HG03025 (cell line): ENCODE results near the gene MKNK1.
"Not testable (repeated sequence)": the region's sequence is repeated elsewhere in the genome, so short reads cannot be mapped to it uniquely, and the experiment has no call there.

Source experiments
- ATAC-seq: cut with Tn5 transposase; IDR thresholded peaks from one replicate; pipeline ENCODE4 v1.9.1; 2021; ENCODE audit warnings: mild to moderate bottlenecking, moderate library complexity; ENCODE audit not compliant: unreplicated experiment, low FRiP score

Gene MKNK1

DNA sequence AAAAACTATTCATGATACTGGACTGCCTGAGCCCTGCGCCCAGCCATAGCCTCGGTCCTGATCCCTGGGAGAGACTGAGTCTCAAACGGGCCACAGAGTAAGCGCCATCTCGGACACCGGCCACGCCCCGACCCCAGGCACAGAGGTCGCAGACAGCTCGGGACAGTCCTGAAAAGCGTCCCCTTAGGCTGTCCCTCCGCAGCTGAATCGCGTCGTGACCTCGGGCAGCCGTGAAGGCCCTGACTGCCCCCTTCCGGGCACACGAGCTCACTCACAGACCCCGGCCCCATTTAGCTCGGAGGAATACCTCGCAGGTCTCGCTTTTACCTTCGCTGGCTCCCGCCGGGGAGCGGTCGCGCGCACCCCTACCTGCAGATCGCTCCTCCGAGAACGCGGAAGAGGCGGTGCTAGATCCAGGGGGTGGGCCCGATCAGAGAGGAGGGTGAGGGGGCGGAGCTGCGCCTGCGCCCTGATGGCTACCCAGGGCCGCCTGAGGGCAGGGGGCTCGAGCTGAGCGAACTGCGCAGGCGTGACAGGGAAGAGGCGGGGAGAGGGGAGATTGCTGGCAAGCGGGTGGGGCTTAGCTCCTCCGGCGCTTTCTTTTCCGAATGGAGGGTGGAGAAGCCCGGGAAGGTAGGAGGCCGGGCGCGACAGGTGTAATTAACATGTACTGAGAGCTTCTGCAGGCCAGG is at the start of gene MKNK1:
TSS of gene MKNK1 (minus strand) at position 411 of the 692 bp plus-strand sequence. CDS start 20,941 bp downstream, outside the sequence.
- ATAC-seq = peak; percentile 84

DNA sequence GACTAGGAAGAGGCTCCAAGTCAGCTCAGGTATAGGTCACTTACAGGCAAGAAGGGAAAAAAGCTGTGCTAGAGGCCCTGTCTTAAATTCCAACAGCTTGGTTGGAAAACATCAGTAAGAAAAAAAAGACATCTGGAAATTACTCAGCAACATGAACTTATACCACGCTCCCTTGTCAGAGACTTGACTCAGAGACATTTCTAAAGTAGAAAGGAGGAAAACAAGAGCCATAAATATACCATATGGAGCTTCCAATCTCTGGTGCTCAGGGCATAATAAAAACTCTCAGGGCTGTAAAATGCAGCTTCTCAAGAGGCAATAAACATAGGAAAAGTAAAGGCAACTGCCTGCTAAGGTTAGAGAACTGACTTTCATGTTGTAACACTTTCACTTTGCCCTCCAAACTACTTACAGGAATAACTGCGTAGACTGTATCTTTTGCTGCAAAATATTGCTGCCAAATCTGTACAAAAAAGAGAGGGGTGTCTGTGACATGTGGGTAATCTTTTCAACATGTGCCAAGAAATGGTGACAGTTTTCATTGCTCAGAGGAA is 49.4 kb upstream of the MKNK1 start:
- no peak for ATAC-seq

DNA sequence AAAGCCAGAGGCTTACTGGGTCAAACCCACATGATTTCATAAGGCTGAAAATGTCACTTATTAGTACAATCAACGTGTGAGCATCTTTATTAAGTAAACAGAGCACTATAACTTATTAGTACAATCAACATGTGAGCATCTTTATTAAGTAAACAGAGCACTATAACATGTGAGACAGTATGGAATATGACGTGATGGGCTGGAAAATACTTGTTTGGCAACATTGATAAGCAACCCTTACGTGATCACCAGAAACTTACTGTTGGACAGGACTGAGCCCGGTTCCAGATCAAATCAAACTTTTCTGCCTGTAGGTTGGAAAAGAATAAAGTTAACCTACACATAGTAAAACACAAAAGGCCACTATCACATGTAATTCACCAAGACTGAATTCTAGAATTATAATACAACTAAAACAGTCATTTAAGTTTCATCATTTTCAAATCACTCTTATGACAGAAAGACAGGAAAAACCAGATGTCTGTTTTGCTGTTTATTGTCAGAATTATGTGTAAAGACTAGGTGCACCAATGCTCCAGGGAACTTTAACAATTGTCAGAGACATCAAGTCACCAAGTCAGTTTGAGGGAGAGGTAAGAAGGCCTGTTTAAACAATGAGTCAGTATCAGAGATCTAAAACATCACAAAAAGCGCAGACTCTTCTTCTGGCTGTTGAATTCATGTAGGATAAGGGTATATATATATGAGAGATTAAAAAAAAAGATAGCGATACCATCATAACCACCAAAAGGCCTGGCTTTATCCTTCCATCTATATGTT is 48.4 kb upstream of the MKNK1 start:
- ATAC-seq = no peak

DNA sequence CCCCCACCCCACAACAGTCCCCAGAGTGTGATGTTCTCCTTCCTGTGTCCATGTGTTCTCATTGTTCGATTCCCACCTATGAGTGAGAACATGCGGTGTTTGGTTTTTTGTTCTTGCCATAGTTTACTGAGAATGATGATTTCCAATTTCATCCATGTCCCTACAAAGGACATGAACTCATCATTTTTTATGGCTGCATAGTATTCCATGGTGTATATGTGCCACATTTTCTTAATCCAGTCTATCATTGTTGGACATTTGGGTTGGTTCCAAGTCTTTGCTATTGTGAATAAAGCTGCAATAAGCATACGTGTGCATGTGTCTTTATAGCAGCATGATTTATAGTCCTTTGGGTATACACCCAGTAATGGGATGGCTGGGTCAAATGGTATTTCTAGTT is 47.1 kb upstream of the MKNK1 start:
- ATAC-seq = not testable (repeated sequence)

DNA sequence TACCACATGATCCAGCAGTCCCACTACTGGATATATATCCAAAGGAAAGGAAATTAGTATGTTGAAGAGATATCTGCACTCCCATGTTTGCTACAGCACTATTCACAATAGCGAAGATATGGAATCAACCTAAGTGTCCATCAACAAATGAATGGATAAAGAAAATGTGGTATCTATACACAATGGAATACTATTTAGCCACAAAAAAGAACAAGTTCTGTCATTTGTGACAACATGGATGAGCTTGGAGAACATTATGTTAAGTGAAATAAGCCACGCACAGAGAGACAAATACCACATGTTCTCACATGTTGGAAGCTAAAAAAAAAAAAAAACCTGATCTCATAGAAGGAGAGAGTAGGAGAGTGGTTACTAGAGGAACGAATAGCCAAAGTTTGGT is 46.4 kb upstream of the MKNK1 start:
- no peak for ATAC-seq

DNA sequence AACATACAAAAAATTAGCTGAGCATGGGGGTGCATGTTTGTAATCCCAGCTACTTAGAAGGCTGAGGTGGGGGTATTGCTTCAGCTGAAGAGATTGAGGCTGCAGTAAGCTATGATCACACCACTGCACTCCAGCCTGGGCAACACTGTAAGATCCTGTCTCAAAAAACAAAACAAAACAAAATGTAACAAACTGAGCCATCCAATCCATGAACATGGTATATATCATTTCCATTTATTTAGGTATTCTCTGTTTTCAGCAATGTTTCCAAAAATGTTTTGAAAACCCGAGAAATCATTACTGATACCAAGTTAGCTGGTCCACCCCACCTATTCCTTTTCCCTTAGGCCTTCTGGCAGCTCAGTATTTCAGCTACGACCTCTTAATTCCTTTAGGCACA is 45.7 kb upstream of the MKNK1 start:
- ATAC-seq = no peak

DNA sequence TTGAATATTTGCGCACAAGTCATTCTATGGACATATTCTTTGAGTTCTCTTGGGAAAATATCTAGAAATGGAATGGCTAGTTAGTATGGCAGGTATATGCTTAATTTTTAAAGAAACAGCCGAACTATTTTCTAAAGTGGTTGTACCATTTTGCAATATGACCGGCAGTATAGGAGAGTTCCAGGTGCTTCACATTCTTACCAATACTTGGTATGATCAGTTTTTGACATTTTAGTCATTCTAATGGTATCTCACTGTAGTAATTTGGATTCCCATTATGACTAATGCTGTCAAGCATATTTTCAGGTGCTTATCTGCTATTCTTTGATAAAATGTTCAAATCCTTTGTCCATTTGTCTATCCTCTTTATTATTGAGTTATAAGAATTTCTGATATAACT is 43.5 kb upstream of the MKNK1 start:
- ATAC-seq = no peak

DNA sequence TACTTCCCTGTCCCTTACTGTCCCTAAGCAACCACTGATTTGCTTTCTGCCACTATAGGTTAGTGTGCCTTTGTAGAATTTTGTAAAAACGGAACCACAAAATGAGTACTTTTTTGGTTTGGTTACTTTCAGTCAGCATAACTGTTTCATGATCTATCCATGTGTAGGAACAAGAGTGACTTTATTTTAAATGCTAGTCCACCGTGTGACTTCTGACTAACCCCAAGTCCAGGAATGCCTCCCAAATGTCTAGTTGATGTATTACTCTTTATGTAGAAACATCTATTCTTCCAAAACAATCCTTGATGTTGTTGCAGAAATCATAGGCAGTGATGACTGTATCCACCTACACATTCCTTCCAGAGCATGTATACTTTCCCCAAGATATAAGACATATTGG is 42.8 kb upstream of the MKNK1 start:
- ATAC-seq = no peak

DNA sequence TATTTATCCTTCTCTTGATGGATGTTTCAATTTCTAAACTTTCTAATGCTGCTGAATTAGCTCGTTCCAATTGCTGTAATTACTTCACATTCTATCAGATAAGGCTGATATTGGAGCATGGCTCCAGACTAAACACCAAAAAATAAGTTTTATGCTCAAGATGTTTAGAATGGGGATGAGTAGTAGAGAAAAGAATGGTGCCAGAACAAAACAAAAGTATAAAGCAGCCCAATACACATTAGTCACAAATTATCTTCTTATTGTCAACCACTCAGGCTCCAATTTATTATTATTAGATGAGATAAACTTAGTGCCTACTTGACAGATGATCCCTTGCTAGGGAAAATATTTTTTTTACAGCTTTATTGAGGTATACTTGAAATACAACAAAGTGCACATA is 42.3 kb upstream of the MKNK1 start:
- ATAC-seq = no peak

DNA sequence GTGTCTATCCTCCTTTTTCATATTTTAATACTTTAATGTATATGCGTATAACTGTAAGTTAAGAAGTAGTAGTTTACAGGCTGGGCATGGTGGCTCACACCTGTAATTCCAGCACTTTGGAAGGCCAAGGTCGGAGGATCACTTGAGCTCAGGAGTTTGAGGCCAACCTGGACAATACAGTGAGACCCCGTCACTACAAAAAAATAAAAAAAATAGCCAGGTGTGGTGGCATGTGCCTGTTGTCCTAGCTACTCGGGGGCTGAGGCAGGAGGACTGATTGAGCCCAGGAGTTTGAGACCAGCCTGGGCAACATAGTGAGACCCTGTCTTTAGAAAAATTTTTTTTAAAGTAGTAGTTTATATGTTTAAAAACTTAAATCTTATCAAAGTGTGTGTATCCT is 41.7 kb upstream of the MKNK1 start:
- no peak for ATAC-seq

DNA sequence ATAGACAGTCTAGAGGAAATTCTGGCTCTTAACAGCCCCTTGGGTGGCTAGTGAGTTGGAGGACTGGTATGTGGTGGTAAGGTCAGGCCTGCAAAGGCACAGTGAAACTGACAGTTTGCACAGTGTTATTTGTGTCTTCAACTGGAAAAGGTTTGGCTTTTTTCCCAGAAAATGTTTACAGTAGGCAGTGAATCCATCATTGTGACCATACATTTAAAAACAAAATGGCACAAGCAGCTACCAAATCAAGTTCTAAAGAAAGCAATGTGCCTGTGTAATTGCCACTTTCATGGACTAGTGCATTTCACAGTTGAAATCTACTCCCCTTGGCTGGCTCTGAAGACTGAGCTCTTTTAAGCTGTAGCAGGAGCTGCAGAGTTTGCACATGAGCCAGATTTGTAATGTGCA is 39.3 kb upstream of the MKNK1 start:
- no peak for ATAC-seq

DNA sequence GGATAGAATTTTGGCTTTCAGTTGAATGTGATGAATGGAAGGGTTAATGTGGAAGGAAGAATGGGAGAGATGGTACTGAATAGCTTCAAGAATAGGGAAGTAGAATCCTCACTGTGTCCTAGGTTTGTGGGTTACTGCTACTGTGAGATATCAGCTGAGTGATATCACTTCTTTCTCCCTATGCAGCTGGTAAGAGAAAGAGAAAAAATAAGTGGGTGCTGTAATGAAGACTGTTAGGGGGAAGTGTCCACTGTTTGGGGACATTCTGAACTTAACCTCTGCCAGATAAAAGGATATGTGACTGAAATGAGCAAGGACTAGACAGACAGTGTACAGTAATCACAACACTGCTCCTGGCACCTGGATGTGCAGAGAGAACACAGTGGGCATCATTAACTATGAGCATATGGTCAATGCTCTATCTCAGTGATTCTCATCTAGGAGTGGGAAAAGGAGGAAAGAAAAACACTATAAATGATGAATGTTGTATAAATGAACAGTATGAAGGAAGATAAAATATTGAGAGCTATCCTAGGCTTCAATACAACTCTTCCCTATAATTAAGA is 38.1 kb upstream of the MKNK1 start:
- ATAC-seq = no peak

DNA sequence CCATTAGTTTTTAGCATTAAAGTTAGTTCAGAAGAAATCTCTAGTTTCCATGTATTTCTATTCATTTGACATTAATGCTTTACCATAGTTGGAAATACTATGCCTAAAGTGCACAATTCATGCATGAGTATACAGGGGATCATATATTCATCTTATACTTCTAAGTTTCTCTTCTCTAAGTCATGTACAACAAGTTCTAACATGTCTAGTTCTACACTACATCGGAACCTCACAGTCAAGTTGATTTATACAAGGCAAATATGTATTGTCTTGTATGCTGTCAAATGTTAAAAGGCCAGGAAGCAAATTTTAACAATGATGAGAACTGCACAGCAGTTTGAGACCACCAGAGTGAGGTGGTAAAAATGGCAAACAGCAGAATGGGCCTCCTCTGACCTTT is 35.5 kb upstream of the MKNK1 start:
- ATAC-seq = no peak

DNA sequence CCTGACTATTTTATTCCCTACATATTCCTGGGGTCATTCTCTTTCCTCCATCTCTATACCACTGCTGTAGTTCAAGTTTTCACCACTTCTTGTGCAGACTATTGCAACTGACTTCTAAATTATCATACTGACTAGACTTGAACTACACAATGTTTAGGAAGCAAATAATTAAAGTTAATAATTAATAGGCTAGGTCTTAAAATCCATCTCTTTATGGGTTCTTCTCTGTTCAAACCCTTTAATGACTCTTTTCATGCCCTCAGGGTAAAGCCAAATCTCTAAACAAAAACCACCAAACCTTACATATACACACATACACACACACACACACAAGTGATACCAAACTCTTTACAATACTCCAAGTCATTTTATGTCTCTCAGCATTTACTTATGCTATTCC is 34.9 kb upstream of the MKNK1 start:
- no peak for ATAC-seq

DNA sequence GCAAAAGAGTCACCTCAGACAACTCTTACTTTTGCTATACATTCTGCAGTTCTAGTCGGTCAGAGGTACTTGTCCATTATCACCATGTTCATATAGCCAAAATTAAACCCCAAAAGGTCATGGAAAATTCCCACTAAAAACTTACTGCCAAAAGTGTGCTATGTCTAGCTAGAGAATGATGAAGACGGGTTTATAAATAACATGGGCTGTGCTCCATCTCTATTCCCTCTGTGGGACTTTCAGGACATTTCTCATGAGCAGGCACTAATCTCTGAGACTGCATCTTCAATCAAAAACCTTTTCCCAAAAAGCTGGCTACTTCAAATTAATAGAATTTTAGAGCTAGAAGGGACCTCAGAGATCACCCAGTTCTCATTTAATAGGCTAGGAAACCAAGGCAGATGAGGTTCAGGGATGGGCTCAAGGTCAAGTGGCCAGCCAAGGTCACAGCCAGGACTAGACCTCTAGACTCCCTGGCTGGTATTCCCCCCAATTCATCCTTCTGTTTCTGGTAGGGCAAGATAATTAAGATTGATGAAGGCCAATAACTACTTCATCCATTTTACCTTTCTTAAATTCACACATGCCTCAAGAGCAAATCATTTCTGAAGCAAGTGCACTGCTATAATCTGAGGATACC is 33.5 kb upstream of the MKNK1 start:
- ATAC-seq = no peak

DNA sequence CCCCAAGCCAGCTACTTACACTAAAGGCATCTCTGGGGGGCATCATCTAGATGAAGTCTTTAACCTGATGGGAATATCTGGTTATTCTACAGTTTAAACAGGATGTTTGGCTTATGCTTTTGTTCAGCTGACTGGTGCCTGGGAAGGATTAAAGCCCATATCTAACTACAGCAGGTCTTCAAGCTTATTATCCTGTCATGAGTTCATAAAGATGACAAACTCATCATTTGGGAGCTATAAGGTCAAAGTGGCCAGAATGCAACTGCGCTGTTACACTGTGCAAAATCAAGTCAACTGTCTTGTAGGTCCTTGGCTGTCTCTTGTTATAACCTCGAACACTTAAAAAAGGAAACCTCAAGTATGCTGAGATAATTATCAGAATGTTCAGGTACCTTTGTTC is 31.1 kb upstream of the MKNK1 start:
- no peak for ATAC-seq

DNA sequence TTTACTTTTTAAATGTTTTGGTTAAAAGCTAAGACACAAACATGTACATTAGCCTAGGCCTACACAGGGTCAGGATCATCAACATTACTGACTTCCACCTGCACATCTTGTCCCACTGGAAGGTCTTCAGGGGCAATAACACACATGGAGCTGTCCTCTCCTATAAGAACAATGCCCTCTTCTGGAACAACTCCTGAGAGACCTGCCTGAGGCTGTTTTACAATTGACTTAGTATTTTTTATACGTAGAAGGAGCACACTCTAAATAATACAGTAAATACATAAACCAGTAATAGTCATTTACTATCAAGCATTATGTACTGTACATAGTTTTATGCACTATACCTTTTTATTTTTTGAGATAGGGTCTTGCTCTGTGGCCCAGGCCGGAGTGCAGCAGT is 26.7 kb upstream of the MKNK1 start:
- no peak for ATAC-seq

DNA sequence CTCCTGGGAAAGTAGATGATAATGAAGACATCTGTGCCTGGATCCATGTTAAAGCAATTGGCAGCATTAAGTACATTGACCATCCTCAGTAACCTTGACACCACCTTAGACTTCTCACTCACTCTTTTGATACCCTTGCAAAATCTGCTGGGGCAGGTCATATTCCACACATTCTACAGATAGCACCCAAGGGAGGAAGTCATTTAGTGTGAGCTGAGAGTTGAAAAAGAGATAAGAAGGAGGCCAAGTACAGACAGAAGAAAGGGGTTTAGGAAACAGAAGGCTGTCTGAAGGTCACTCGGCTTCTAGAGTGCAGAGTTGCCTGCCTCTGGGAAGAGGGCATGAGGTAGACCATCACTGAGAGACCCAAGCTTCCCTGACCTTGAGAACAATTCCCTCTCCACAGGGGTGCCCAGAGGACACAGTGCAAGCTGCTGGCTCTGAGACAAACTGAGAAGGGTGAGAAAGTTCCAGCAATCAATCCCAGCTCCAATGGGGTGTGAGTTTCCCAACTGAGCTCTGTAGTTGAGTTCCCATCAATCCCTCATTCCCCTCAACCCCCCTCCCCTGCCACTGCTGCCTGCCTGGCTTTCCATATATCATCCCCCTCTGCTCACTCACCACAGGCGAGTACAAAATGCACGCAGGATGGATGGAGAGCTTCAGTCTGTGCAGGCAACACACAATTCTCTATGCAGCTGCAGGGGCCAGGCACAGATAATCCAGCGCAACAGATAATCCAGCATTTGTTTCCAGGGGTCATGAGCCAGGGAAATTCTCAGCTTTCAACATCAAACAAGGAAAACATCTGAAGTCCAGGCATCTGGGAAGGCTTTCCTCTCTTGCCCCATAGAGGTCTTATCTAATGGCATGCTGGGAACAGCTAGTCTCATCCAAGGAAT is 19.9 kb upstream of the MKNK1 start:
- ATAC-seq = no peak

DNA sequence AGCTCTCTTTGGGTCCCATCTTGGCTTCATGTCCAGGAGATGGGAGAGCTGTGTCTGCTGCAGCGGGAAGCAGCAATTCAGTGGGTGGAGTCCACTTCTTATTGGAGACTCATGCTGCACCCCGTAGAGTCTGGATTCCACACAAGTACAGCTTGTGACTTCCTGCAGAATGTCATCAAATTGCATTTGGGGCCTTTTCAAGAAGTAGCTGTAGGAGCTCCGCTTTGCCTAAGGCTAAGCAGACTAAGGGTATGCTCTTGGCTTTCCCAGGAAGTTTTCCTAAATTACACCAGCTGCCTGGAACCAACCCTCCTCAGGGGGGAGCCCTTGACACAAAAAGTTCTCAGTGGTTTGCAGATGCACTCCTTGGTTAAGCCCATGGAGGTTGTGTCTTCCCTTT is 18.3 kb upstream of the MKNK1 start:
- no peak for ATAC-seq

DNA sequence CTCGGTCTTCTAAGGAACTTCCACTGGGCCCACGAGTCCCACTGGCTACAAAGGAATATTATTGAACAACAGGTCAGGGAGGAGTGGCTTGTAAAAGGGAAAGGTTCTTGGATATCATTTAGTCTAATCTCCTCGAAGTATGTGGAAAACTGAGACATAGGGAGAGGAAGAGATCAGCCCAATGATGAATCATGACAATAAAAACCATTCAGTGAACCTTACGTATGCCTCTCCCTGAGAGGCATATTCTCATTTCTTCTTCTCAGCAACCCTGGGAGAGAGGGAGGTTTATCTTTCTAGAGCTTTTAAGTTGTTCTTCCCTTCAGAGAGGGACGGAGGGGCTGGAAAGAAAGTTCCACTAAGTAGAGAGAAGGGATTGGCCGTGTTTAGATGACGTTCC is 17.9 kb upstream of the MKNK1 start:
- ATAC-seq = no peak
